Gastrocnemius medialis (tissue), 4 donors: ENCODE data around the gene INCA1.

Source experiments
- CTCF ChIP-seq, 5 experiments: fragments of 450-650 bp in 3 of 5; fragments of 200-600 bp in 2 of 5; sonication (generic) in 2 of 5; IDR thresholded peaks in 4 of 5; conservative IDR thresholded peaks in 1 of 5; 1 replicate in 4 of 5; 2 replicates in 1 of 5; pipeline ENCODE4 v1.5.1; 2016 to 2019; ENCODE audit warnings: antibody characterized with exemption in 5 of 5, mild to moderate bottlenecking in 3 of 5, moderate library complexity in 3 of 5
- POLR2A ChIP-seq, 2 donors: fragments of 450-650 bp; IDR thresholded peaks; one replicate each; pipeline ENCODE4 v1.6.1; 2017; ENCODE audit warnings: antibody characterized with exemption in 2 of 2, mild to moderate bottlenecking in 2 of 2, moderate library complexity in 2 of 2

DNA sequence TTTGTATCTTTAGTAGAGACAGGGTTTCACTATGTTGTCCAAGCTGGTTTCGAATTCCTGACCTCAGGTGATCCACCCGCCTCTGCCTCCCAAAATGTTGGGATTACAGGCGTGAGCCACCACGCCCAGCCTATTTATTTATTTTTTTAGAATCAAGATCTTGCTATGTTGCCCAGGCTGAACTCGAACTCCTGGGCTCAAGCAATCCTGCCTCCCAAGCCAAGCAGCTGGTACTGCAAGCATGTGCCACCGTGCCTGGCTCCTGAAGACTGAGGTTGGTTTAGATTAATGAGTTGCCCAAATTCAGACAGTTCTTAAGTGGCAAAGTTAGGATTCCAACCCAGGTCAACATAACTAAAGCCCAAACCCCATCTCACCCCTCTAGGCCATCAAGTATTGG, 30.0 kb upstream of the INCA1 start:
- TF ChIP-seq POLR2A (IDR thresholded peaks at IDR 0.05) (no peak), CTCF (IDR thresholded peaks at IDR 0.05 in 4 of 5, conservative IDR thresholded peaks at IDR 0.05 in 1 of 5) (no peak)
